OCI-LY7 (cell line): ENCODE measurements around the gene CUEDC1.

ENCODE experiments used
- EZH2phosphoT487 ChIP-seq: fragments of 200-600 bp; sonication (generic); IDR thresholded peaks from 2 replicates; pipeline ENCODE4 v1.6.1; 2018; ENCODE audit warnings: low read depth, borderline replicate concordance, mild to moderate bottlenecking, mixed run types, antibody characterized with exemption, low read length, moderate library complexity, mixed read lengths
- TF ChIP-seq, protein P1 (sequence below): fragments of 200-600 bp; sonication (generic); conservative IDR thresholded peaks from 2 replicates; pipeline ENCODE4 v1.5.1; 2014; ENCODE audit warnings: mild to moderate bottlenecking, antibody characterized with exemption, low read length, moderate library complexity, mixed read lengths

DNA sequence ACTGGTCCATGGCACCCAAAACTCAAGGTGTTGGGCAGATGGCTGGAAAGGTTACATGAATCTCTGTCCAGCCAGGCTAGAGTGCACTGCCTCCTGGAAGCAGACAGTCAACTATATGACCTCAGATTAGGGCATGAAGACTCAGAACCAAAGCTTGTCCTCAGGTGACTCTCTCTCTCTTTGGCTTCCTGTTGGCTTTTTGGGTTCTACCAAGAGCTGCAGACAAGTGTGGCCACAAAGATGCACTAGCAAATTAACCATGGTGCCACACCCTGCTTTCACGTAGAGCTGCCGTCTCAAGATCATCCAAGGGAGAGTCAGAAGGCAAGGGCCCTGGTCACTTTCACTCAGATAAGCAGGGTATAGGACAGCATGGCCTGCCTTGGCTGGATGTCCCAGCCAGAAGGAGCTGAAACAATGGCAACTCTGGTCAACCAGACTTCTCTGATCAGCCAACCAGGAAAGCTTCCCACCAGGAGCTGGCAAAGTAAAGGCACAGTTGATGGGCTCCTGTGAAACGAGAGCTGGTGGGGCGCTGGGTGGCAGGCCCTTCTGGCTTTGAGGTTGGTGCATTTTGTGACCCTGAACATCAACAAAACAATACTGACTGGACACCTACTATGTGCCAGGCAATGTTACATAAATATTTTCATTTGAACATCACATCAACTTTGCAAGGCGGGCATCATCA lies 31.9 kb downstream of the CUEDC1 start:
- TF ChIP-seq, protein P1, sequence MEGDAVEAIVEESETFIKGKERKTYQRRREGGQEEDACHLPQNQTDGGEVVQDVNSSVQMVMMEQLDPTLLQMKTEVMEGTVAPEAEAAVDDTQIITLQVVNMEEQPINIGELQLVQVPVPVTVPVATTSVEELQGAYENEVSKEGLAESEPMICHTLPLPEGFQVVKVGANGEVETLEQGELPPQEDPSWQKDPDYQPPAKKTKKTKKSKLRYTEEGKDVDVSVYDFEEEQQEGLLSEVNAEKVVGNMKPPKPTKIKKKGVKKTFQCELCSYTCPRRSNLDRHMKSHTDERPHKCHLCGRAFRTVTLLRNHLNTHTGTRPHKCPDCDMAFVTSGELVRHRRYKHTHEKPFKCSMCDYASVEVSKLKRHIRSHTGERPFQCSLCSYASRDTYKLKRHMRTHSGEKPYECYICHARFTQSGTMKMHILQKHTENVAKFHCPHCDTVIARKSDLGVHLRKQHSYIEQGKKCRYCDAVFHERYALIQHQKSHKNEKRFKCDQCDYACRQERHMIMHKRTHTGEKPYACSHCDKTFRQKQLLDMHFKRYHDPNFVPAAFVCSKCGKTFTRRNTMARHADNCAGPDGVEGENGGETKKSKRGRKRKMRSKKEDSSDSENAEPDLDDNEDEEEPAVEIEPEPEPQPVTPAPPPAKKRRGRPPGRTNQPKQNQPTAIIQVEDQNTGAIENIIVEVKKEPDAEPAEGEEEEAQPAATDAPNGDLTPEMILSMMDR: no peak
- no peak for TF ChIP-seq EZH2phosphoT487
